GDM1 (cell line): ENCODE data around the gene ETS1.

Experiments
- DNase-seq: peaks from one replicate; lab custom pipeline; 2025; lab: John Stamatoyannopoulos, UW

The ETS1 gene

GRCh38 chr11:128500493-128500892 is 86.9 kb downstream of the ETS1 start:
- no peak for DNase-seq

GRCh38 chr11:128499613-128500253 is 87.6 kb downstream of the ETS1 start:
- no peak for DNase-seq

GRCh38 chr11:128498721-128499245 is 88.6 kb downstream of the ETS1 start:
- DNase-seq = no peak

- no peak for DNase-seq
Observed at GRCh38 chr11:128497776-128498095, 89.6 kb downstream of the ETS1 start.

- no peak for DNase-seq
Observed at GRCh38 chr11:128497061-128497775, 90.1 kb downstream of the ETS1 start.

GRCh38 chr11:128496692-128497060 is 90.7 kb downstream of the ETS1 start:
- DNase-seq = no peak

- no peak for DNase-seq
Observed at GRCh38 chr11:128496249-128496648, 91.1 kb downstream of the ETS1 start.

GRCh38 chr11:128494418-128495332 is 92.7 kb downstream of the ETS1 start:
- DNase-seq = no peak

- no peak for DNase-seq
Observed at GRCh38 chr11:128493570-128493965, 93.8 kb downstream of the ETS1 start.

GRCh38 chr11:128492903-128493569 is 94.3 kb downstream of the ETS1 start:
- DNase-seq = no peak

GRCh38 chr11:128492461-128492860 is 94.9 kb downstream of the ETS1 start:
- DNase-seq = no peak

GRCh38 chr11:128491195-128491936 is 96.0 kb downstream of the ETS1 start:
- no peak for DNase-seq

- no peak for DNase-seq
Observed at GRCh38 chr11:128490092-128490491, 97.3 kb downstream of the ETS1 start.

GRCh38 chr11:128488471-128488870 is 98.9 kb downstream of the ETS1 start:
- DNase-seq = no peak

GRCh38 chr11:128487978-128488377 is 99.4 kb downstream of the ETS1 start:
- no peak for DNase-seq

- DNase-seq = no peak
Observed at GRCh38 chr11:128484172-128484571, 103.2 kb downstream of the ETS1 start.

- no peak for DNase-seq
Observed at GRCh38 chr11:128483211-128483788, 104.1 kb downstream of the ETS1 start.

- no peak for DNase-seq
Observed at GRCh38 chr11:128482512-128483191, 104.7 kb downstream of the ETS1 start.

- no peak for DNase-seq
Observed at GRCh38 chr11:128482092-128482491, 105.3 kb downstream of the ETS1 start.

- no peak for DNase-seq
Observed at GRCh38 chr11:128481135-128481534, 106.2 kb downstream of the ETS1 start.
